Measurements from ENCODE around the gene EIPR1.

Gene EIPR1

GRCh38 chr2:3405307-3405706 is 27.7 kb upstream of the EIPR1 start:
- DNase-seq (ENCODE audit: low read depth, low spot score) = no peak
- no peak overlapping the region for H3K4me3 ChIP-seq (ENCODE audit: low read length)

DNA sequence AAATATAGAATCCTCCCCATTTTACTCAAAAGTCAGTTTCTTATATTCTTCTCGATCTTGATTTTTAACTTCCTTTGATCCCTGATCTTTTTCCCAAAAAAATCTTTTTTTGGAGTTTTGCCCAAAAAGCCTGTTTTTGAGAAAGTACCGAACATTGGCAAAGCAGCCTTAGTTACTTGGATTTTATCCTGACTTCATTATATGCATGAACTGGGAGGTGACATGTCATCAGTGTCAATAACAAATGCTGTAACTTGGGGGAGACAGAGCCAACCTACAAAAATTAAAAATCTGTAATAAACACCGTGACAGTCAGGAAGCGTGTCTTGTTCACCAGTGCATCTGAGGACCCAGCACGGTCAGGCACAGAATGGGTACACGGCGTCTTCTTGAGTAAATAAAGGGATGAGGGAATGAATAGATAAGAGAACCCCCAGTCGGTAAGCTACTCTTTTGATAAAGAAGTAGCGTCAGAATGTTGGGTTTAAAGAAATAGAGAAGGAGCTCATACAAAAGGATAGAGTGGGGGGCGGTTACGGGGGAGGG is 26.8 kb upstream of the EIPR1 start:
- no peak overlapping the region for H3K4me3 ChIP-seq (ENCODE audit: low read length)
- no peak for DNase-seq (ENCODE audit: low read depth, low spot score)

DNA sequence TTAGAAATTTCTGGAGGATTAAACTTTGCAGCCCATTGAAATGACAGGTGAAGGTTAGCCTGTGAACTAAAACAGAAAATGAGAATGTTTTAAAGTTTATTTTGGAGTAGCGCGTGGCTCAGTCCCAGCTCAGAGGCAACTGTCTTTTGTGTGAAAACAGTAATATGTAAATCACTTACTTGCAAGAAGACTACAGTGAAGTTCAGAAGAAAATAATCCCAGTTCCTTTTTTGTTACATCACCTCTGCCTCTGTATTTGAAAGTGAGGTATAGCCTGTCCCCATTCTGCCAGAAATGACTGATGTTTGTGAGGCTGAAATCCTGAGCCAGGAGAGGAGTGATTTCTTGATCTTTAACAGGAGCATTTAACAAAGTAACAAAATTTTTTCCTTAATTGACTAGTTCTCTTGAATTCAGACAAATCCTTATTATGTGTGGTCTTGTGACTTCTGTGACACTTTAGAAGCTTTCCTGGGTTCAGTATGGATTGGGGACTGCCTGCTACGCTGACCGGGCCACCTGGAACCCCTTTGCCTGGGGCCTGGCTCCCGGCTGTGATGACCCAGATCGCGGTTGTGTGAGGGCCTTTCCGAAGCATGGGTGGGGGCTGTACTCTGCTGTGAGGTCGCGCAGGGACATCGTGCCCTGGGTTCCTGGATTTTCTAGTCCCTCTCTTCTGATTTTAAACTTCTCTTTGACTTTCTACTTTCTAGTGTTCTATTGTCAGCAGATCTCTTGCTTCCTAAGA is 26.1 kb upstream of the EIPR1 start:
- H3K4me3 ChIP-seq (ENCODE audit: low read length) = no peak overlapping the region
- DNase-seq (ENCODE audit: low read depth, low spot score) = no peak

- no peak overlapping the region for H3K4me3 ChIP-seq (ENCODE audit: low read length)
- DNase-seq (ENCODE audit: low read depth, low spot score) = no peak
Observed at GRCh38 chr2:3399829-3400228, 22.2 kb upstream of the EIPR1 start.

DNA sequence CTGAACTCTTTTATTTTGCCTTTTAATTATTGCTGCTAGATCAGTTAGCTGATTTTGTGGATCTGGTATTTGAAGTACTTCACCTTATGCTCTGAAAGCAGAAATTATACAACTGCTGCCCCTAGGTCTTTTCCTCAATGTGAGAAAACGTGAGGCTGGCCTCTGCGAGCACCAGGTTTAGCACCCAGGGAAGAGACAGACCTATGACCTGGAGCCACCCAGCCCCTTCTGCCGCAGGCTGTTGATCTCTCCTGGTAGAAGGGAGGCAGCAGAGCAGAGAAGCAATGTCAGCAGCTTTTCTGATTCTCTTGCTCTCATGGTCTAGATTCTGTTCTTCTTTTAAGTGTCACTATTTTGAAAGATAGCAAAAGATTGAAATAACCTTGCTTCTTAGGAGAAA is 21.8 kb upstream of the EIPR1 start:
- no peak for DNase-seq (ENCODE audit: low read depth, low spot score)
- H3K4me3 ChIP-seq (ENCODE audit: low read length) = no peak overlapping the region

GRCh38 chr2:3398857-3399256 is 21.2 kb upstream of the EIPR1 start:
- H3K4me3 ChIP-seq (ENCODE audit: low read length) = no peak overlapping the region
- DNase-seq (ENCODE audit: low read depth, low spot score) = peak; percentile 73

DNA sequence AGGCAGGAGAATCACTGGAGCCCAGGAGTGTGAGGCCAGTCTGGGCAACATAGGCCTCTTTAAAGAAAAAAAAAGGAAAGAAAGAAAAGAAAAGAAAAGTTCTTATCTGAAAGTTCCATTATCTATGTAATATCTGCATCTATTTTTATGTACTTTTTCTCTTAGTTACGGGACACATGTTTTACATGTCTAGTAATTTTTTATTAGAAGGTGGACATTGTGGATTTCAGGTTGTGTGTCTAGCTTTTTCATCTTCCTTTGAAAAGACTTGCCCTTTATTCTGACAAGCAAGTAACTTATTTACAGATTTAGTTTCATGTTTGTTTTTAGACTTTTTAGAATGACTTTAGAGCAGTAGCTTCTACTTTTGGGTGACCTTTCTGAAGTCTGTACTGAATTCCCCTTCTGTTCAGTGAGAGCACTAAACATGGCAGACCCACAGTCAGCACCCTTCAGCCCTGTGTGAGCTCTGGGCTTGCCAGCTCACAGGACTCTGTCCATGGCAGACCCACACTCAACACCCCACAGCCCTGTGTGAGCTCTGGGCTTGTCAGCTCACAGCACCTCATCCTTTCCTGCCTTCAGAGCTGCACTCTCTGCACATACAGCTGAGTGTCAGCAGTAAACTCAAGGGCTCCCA is 19.4 kb upstream of the EIPR1 start:
- DNase-seq (ENCODE audit: low read depth, low spot score) = no peak
- no peak overlapping the region for H3K4me3 ChIP-seq (ENCODE audit: low read length)

- DNase-seq (ENCODE audit: low read depth, low spot score) = no peak
- H3K4me3 ChIP-seq (ENCODE audit: low read length) = no peak overlapping the region
Observed at GRCh38 chr2:3392216-3392615, 14.6 kb upstream of the EIPR1 start.

GRCh38 chr2:3390041-3390440 is 12.4 kb upstream of the EIPR1 start:
- no peak overlapping the region for H3K4me3 ChIP-seq (ENCODE audit: low read length)

GRCh38 chr2:3389193-3389592 is 11.6 kb upstream of the EIPR1 start:
- H3K4me3 ChIP-seq (ENCODE audit: low read length) = no peak overlapping the region
- DNase-seq (ENCODE audit: low read depth, low spot score) = no peak

More at GRCh38 chr2:3390041-3390440, 12.4 kb upstream of the EIPR1 start:
- DNase-seq (ENCODE audit: low read depth, low spot score) = no peak

DNA sequence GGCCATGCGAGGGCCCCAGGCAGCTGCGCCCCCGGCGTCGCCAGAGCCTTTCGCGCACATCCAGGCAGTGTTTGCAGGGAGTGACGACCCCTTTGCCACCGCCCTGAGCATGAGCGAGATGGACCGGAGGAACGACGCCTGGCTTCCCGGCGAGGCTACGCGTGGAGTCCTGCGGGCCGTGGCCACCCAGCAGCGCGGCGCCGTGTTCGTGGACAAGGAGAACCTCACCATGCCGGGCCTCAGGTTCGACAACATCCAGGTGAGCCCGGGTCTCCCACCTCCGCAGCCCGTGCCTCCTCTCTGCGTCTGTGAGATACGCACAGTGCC is 10.8 kb upstream of the EIPR1 start:
- DNase-seq (ENCODE audit: low read depth, low spot score) = no peak
- H3K4me3 ChIP-seq (ENCODE audit: low read length) = no peak overlapping the region

DNA sequence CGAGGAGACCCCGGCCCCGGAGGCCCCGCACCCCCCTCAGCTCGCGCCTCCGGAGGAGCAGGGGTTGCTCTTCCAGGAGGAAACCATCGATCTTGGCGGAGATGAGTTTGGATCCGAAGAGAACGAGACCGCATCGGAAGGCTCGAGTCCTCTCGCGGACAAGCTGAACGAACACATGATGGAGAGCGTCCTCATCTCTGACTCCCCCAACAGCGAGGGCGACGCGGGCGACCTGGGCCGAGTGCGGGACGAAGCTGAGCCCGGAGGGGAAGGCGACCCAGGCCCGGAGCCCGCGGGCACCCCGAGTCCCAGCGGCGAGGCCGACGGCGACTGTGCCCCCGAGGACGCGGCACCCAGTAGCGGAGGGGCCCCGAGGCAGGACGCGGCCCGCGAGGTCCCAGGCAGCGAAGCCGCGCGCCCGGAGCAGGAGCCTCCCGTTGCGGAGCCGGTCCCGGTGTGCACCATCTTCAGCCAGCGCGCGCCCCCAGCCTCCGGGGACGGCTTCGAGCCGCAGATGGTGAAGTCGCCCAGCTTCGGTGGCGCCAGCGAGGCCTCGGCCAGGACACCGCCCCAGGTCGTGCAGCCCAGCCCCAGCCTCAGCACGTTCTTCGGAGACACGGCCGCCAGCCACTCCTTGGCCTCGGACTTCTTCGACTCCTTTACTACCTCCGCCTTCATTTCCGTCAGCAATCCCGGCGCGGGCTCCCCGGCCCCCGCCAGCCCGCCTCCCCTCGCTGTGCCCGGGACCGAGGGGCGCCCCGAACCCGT is 10.2 kb upstream of the EIPR1 start:
- no peak for DNase-seq (ENCODE audit: low read depth, low spot score)
- no peak overlapping the region for H3K4me3 ChIP-seq (ENCODE audit: low read length)

GRCh38 chr2:3387011-3387410 is 9.4 kb upstream of the EIPR1 start:
- no peak overlapping the region for H3K4me3 ChIP-seq (ENCODE audit: low read length)
- DNase-seq (ENCODE audit: low read depth, low spot score) = no peak

GRCh38 chr2:3386448-3386958 is 8.9 kb upstream of the EIPR1 start:
- no peak for DNase-seq (ENCODE audit: low read depth, low spot score)
- no peak overlapping the region for H3K4me3 ChIP-seq (ENCODE audit: low read length)

DNA sequence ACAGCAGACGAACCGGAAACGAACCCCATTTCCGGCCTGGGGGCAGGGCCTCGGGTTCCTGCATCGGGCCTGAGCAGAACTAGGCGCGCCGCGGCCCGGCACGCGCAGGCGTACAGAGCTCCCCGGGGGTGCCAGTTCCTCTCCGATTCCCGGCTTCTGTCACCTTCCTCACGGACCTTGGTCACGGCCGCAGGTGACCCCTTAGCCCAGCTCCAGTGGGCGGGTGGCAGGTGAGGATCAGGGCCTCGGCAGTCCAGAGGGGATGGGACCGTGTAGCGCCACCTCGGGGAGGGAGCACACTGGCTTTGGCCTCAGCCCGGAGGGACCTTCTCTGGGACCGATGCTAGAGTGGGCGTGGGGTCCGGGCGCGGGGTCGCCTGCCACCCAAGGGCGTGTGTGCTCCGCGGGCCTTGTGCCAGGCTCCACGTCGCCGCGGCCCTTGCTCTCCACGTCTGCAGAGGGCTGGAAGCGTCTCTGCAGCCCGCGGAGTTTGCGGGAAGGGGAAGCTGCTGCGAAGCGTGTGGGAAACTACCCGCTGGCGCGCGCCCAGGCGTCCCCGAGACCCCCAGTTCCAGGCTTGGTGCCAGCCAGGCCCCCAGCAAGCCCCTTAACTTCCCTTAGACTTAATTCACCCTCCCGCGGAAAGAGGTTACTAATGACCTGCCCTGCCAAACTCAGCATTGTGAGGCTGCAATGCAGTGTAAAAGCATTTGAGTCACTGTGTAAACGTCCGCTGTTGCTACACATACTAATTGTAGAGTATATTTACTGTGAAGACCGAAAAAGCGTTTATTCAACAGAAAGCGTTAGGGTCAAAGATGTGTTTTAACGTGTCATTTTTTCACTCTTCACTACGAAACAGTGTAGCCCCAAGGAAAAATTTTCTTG is 2.3 kb upstream of the EIPR1 start, which contains the start of gene TRAPPC12:
TRAPPC12 (plus strand) TSS at position 48 of the 888 bp plus-strand sequence. CDS start 7,930 bp downstream, outside the sequence.
- peak; percentile 95 for DNase-seq (ENCODE audit: low read depth, low spot score)
- peak within 1 kb of the TSS; percentile 100 for H3K4me3 ChIP-seq (ENCODE audit: low read length)

GRCh38 chr2:3379339-3379646 is 1.7 kb upstream of the EIPR1 start:
- H3K4me3 ChIP-seq (ENCODE audit: low read length) = peak overlapping the region; percentile 98
- no peak for DNase-seq (ENCODE audit: low read depth, low spot score)

GRCh38 chr2:3377279-3377611 is 373 bp downstream of the EIPR1 start:
- peak; percentile 70 for DNase-seq (ENCODE audit: low read depth, low spot score)
- peak overlapping the region; percentile 100 for H3K4me3 ChIP-seq (ENCODE audit: low read length)

DNA sequence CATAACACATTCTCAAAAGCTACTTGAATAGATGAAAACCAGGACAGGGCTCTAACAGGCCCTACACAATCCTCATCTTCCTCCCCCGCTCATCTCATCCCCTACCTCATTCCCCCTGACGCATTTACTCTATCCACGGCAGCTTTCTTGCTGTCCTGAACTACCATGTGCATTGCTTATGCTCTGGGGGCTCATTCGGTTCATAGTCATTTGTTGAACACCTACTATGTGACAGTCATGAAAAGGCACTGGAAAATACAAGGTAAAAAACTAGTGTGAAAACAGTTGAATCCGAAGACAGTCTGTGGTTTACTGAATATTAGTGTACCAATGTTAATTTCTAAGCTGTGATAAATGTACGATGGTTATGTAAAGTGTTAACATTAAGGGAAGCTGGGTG is 797 bp downstream of the EIPR1 start:
- DNase-seq (ENCODE audit: low read depth, low spot score) = no peak
- peak overlapping the region; percentile 100 for H3K4me3 ChIP-seq (ENCODE audit: low read length)
